ENCODE results near the gene RIOK2. TPM values are rescaled to one million over a fixed set of nuclear protein-coding genes. Genes with fewer than 3 reads are reported as not detected.
"Not testable (repeated sequence)": the region's sequence is repeated elsewhere in the genome, so short reads cannot be mapped to it uniquely, and the experiment has no call there.

Gene RIOK2
- total RNA-seq, result 25.0 TPM
- long read RNA-seq, transcript RIOK2-201 (10 exons, 3,922 nt), result major isoform, 34 of 41 reads
- long read RNA-seq, partial matches to known transcripts, result 1 of 41 reads
- long read RNA-seq, other reads (novel, unspliced or antisense), result 6 of 41 reads

DNA sequence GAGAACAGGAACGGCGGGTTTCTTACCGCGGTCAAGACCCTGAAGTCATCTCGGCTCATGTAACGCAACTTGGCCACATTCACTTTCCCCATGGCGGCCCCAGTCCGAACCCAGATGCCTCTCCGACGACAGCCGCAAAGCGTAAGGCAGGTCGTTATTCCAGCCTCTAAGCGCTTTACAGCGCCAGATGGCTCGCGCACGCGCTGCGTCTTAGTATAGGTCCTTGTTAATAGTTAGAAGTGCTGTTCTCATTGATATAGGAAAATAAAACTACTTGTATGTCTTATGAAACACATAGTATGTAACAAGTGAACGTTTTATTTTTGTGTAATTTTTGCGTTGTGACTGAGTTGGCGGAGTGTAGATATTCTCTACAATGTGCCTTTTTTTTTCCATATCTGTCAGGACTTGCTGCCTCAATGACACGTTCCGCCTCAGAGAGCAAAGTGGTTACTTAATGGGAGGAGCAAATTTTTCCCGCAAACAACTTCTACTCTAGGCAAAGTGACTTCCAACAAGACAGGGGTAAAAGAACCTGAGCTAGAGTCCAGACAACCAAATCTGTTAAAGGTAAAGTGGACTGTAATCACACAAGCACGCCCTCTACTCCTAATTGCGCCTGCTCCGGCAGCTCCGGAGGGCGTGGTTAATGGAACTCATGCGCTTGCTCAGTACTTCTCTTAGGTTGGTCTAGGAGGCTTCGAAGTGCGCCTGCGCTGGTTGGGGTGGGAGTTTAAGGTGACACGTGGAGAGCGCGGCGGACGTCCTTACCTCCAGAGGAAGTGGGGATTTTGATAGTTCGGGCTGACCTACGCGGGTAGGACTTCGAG lies at the start of gene RIOK2:
TSS of gene RIOK2 (minus strand) at position 148 of the 830 bp plus-strand sequence. CDS start at position 92, 56 bp downstream.
- intact Hi-C loops (cut with micrococcal nuclease), result no loop called here
- DNase-seq (peak; percentile 94), ATAC-seq (peak; percentile 98)

DNA sequence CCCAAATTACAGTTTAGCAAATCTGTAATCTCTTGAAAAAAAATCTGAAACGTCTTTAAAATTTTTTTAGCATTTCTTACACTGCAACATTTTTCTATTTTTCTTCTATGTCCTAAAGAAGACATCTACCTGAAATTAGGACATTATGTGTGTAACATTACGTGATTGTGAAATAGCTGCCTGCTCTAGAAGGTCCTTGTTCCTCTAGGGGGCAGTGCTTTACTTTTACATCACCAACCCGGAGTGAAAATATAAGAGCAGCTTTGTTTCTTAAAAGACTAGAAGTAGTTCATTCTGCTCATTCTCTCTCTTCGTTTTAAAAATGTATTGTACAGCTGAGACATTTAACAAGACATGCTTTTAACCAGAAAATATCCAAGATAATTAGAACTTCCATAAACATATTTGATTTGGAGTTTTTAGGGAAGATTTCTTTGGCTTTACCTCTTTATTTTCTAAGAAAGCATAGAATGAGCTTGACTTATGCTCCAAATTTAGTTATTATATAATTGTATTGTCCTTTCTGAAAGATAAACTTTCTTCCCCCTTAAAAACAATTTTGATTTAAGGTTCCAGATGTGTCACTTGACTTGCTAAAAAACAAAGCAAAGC lies 48.1 kb upstream of the RIOK2 start:
- DNase-seq, result no peak
- ATAC-seq, result peak; percentile 78
- intact Hi-C loops (cut with micrococcal nuclease), result no loop called here

DNA sequence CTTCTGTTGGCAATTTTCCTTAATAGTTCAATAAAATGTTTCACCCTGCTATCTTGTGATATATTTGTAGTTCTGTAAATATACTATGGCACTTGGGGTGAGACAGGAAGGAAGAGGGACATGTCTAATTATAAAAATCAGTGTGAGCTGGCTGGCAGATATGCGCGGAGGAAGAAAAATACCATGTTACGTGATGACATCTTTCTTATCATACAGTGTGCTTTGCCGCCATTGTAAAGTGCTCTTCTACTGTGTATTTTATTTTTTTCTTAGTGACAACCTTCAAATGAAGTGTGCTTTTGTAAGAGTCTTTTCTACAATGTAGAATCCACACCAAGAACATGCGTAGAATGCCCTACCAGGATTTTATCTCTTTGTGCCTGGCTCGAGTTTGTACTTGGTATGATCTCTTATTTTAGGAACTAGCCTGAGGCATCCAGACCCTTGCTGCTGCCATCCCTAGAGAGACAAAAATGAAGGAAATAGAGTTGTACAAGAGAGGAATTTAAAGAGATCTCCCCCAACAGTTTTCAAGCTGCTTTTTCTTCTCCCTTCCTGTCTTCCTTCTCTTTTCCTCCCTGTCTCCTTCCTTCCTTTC lies 46.7 kb upstream of the RIOK2 start:
- ATAC-seq (no peak), DNase-seq (no peak)
- intact Hi-C loops (cut with micrococcal nuclease), result no loop called here

DNA sequence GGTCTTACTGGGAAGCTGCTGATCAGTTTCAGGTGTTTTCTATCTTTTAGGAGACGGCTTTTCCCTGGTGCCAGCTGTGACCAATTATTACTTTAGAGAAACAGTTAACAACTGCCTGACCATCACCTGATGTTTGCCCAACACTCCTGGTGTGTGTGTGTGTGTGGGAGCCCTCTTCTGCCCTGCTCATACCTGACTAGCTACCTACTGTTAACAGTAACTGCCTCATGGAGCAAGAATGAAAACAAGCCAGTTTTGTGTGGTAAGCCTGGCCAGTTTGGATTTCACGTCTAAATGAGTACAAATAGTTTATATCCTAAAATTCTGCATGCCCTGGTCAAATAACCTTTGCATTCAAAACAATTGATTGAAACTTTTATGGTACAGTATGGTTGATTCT lies 46.1 kb upstream of the RIOK2 start:
- intact Hi-C loops (cut with micrococcal nuclease), result no loop called here
- ATAC-seq, result no peak
- no peak for DNase-seq

DNA sequence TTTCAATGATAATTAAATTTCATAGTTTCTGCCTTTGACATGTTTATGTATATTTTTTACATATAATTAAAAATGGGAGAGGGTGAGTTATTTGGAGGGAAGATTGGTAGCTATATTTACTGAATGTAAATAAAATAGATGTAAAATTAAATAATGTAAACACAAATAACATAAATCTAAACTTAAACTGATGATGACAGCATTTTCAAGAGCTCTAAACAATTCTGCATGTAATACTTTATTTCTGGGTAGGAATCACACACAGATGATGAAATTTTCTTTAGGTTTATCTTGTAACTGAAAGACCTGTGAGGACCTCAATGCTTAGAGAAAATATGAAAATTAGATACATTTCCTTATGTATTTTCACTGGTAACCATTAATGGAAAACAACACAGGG lies 42.2 kb upstream of the RIOK2 start:
- intact Hi-C loops (cut with micrococcal nuclease), result no loop called here
- ATAC-seq (no peak), DNase-seq (no peak)

DNA sequence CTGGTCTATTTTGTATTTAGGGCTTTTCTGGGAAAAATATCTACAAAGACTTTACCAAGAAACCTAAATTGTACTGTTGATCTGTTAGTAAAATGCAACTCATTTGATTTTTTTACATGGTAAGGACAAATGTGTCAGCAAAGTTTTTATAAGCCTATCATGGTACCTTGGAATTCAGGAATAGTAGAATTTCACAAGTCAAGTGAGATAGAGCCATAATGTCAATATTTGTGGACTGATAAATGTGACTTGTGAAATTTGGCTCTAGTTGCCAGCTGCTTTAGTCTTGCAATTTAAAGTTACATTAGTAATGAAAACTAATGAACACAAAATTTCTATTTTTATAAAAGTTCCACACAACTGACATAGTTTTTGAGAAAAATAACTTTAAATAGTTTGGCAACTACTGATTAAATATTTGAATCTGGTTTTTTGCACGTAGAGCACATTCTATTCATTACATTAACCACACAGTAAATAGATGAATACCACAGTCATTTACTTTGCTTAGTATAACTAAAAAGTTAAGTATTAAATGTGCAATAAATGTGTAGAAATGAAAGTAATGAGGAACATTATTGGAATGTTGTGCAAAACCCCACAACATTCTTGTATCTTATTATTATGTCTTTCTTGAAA lies 41.2 kb upstream of the RIOK2 start:
- no peak for DNase-seq
- ATAC-seq, result no peak
- intact Hi-C loops (cut with micrococcal nuclease), result no loop called here

DNA sequence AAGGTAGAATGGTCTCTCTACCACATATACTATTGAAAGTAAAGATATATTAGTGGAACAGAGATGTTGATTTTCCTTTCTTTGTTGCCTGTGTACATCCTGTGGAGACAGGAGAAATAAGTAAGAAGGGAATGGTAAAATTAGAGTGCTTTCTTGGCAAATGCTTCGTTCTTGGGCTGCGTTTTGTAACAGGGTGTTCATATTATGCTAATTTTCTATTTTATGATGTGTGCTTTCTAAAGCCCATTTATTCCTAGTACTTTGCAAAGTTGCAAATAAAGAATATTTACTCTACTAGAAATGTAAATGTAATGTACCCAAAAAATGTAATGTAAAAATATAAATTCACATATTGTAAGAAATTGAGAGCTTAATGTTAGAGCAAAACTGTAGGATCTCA lies 40.5 kb upstream of the RIOK2 start:
- ATAC-seq (no peak), DNase-seq (no peak)
- intact Hi-C loops (cut with micrococcal nuclease), result no loop called here

DNA sequence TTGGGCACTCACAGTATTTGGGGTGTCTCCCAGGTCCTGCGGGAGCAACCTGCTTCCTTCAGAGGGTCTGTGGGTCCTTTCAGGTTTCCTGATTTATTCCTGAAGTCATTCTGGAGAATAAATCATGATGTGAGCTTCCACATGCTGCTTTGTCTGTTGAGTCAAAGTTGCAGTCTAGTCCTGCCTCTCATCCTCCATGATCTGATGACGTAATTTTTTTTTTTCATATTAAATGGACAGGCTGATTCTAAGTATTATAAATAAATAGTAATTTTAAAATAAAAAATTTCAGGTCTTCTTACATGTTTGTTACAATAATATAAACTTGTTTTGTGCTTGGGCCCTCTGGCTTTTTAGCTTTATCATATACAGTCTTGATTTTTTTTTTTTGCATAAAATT lies 26.3 kb upstream of the RIOK2 start:
- no peak for ATAC-seq
- no peak for DNase-seq
- intact Hi-C loops (cut with micrococcal nuclease), result no loop called here

DNA sequence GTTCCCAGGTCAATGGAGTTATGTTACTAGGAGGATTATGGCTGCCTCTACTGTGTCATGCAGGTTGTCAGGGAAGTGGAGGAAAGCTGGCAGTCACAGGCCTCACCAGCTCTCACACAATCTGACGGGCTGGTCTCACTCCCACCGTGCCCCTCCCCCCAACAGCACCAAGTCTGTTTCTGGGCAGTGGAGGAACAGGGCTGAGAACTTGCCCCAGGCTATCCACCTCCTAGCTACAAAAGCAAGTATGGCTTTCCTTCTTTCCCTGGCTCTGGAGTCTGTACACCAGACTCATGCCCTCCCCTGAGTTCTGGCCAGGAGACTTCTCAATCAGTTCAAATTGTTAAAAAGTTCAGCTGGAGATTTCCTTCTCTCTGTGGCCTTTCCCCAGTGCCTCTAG lies 25.7 kb upstream of the RIOK2 start:
- intact Hi-C loops (cut with micrococcal nuclease), result no loop called here
- ATAC-seq (no peak), DNase-seq (no peak)

DNA sequence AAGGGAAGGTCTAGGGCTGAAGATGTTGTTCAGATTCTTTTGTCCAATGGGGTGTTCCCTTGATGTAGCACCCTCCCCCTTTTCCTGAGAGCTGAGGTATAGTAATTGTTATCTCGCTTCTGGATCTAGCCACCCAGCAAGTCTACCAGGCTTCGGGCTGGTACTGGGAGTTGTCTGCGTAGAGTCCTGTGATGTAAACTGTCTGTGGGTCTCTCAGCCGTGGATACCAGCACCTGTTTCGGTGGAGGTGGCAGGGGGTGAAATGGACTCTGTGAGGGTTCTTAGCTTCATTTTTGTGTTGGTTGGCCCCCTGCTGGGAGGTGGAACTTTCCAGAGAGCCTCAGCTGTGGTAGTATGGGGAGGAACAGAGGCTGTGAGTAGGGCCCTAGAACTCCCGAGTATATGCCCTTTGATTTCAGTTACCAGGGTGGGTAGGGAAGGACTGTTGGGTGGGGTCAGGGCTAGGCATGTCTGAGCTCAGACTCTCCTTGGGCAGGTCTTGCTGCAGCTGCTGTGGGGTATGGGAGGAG lies 25.2 kb upstream of the RIOK2 start:
- DNase-seq, result no peak
- intact Hi-C loops (cut with micrococcal nuclease), result no loop called here
- no peak for ATAC-seq

DNA sequence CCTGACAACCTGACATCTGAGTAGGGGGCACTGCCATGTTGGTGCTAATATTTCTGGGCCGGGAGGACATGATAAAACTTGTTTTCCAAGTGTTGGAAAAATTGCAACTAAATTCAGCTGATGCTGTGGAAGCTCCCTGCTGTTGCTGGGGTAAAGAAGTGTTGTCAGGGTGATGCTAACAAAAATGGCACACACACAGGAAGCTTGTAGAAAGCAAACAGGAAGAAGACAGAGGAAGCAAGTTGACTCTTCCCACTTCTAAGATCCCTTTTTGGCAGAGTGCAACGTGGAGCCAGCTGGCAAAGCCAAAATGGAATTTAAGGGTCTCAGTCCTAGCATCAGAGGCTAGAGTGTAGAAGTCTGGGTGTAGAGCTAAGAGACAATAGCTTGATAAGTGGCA lies 11.3 kb upstream of the RIOK2 start:
- ATAC-seq, result peak; percentile 33
- intact Hi-C loops (cut with micrococcal nuclease), result no loop called here
- DNase-seq, result no peak

DNA sequence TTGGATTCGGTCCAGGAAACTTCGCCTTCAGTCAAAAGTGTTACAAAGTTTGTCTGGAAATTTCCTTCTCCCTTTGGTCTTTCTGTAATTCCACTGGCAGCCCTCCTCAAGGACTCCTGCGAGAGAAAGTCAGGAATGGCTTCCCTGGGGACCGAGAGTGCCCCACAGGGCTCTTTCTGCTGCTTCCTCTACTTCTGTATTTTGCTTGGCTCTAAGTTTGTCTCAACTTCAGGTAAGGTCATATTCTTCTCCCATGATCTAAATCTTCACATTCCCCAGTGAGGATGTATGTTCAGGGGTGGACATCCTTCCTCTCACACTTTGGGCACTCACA lies 10.3 kb upstream of the RIOK2 start:
- DNase-seq (no peak), ATAC-seq (no peak)
- intact Hi-C loops (cut with micrococcal nuclease), result no loop called here

DNA sequence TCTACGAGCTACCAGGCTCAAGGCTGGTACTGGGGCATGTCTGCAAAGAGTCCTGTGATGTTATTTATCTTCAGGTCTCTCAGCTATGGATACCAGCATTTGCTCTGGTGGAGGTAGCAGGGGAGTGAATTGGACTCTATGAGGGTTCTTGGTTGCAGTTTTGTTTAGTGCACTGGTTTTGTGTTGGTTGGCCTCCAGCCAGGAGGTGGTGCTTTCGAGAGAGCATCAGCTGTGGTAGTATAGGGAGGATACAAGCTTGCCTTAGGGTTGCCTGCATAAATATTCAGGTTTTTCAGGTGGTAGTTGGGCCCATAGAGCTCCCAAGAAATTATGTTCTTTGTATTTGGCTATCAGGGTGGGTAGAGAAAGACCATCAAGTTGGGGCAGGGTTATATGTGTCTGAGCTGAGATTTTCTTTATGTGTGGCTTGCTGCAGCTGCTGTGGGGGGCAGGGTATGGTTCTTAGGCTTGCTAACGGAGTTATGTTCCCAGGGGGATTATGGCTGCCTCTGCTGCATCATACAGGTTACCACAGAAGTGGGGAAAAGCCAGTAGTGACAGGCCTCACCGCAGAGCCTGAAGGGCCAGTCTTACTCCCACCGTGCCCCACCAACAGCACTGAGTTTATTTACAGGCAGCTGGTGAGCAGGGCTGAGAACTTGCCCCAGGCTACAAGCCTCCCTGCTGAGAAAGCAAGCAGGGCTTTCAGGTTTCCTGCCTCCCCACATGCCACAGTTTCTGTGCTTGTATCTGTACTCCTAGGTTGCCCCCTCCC lies 9.7 kb upstream of the RIOK2 start:
- ATAC-seq (no peak), DNase-seq (no peak)
- intact Hi-C loops (cut with micrococcal nuclease), result no loop called here

DNA sequence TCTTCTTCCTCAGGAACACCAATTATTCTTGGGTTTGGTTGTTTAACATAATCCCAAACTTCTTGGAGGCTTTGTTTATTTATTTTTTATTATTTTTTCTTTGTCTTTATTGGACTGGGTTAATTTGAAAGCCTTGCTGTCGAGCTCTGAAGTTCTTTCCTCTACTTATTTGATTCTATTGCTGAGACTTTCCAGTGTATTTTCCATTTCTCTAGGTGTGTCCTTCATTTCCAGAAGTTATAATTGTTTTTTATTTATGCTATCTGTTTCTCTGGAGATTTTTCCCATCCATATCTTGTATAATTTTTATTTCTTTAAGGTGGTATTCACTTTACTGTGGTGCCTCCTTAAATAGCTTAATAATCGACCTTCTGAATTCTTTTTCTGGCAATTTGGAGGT lies 8.8 kb upstream of the RIOK2 start:
- no peak for DNase-seq
- intact Hi-C loops (cut with micrococcal nuclease), result no loop called here
- ATAC-seq, result no peak

DNA sequence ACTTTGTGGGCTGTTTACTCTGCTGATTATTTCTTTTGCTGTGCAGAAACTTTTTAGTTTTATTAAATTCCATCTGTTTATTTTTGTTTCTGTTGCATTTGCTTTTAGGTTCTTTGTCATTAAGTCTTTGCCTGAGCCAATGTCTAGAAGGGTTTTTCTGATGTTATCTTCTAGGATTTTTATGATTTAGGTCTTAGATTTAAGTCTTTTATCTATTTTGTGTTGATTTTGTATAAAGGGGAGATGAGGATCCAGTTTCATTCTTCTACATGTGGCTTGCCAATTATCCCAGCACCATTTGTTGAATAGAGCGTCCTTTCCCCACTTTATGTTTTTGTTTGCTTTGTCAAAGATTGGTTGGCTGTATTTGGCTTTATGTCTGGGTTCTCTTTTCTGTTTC lies 6.5 kb upstream of the RIOK2 start:
- intact Hi-C loops (cut with micrococcal nuclease); DNase-seq; ATAC-seq: not testable (repeated sequence)

DNA sequence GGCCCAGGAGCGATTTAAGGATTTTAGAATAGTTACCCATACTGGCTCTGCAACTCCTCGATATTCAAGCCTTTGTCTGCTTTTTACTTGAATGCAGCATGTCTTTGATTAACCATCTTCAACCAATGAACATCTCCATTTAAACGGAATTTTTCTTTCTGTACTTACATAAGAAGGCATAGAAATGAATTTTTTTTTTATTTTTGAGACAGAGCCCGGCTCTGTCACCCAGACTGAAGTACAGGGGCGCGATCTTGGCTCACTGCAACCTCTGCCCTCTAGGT lies 825 bp upstream of the RIOK2 start:
- ATAC-seq, result no peak
- intact Hi-C loops (cut with micrococcal nuclease), result no loop called here

DNA sequence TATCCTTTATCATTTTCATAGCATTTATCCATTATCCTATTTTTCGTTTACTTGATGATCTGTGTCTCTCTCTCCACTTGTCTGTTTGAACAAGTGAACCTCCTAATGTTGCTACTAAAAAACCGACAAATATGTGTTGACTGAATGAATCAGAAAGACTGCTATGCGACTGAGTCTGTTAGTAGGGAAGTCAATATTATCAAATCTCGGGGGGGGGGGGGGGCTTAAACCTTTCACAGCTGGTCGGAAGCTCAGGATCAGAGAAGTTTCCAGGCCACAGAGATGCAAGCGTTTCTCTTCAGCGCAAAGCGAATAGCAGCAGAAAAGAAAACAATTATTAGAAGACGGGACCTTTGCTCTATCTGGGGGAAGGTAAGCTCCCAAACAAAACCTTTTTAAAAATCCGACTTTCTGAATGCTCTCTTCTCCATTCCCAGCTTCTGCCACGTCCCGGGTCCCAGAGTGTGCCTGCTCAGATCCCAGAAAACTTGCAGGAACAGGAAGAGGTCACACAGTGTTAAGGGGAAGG lies 412 bp downstream of the RIOK2 start:
- intact Hi-C loops (cut with micrococcal nuclease), result no loop called here
- no peak for DNase-seq
- no peak for ATAC-seq

More for the DNA sequence above, 825 bp upstream of the RIOK2 start:
- DNase-seq, result no peak

DNA sequence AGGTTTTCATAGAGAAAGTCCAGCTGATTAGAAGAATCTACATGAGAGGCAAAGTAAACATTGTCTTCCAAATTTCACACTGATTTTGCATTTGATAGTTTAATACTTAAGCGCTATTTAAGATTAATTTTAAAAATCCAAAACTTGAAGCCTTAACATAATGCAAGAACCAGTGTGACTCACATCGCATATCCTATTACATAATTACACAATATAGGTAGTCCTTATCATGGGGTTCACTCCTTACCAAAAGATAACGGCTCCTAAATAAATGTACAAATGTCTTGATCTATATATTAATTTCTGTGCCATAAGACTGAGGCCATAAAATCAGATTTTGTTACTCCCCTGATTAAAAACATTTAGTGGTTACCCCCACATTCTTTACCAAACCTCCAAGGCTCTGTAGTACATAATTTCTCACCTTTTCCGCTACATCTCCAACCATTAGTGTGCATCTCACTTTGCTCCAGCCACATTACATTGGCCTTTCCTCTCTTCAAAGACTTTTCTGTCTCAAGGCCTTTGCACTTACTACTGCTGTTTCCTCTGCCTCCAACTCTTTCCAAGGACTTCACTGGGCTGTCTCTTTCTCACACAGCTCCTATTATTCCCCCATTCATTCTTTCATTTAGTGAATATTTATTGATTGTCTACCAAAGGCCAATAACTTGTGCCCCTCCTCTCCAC lies 1.0 kb downstream of the RIOK2 start:
- DNase-seq (no peak), ATAC-seq (no peak)
- intact Hi-C loops (cut with micrococcal nuclease), result no loop called here

Data from left ventricle myocardium superior (tissue), 1 donor.